Measurements from ENCODE around the gene PPP2R2D.

- TF ChIP-seq EP300 (IDR thresholded peaks at IDR 0.05) (no peak), CTCF (IDR thresholded peaks at IDR 0.05) (no peak), POLR2A (IDR thresholded peaks at IDR 0.05) (no peak)
These were observed 497 bp downstream of the PPP2R2D start for GRCh38 chr10:131901181-131901829.
